Endothelial cell (in vitro differentiated cells): ENCODE results near the gene CCDC187. TPM values are rescaled to one million over a fixed set of nuclear protein-coding genes. Genes with fewer than 3 reads are reported as not detected.

Experiments used
- DNase-seq: peaks from one replicate; pipeline ENCODE4 v3.0.0; 2021; ENCODE audit warnings: low spot score
- H3K27ac Mint-ChIP-seq: one replicate; pipeline ENCODE4 v1.8.0; 2021; ENCODE audit warnings: mixed read lengths, inconsistent platforms; ENCODE audit not compliant: unreplicated experiment
- H3K27me3 Mint-ChIP-seq: one replicate; pipeline ENCODE4 v1.8.0; 2021; ENCODE audit warnings: mild to moderate bottlenecking, moderate library complexity, mixed read lengths, inconsistent platforms; ENCODE audit not compliant: unreplicated experiment
- H3K36me3 Mint-ChIP-seq: one replicate; pipeline ENCODE4 v1.8.0; 2021; ENCODE audit warnings: mild to moderate bottlenecking, low read depth, mixed read lengths, inconsistent platforms; ENCODE audit not compliant: unreplicated experiment
- H3K4me1 Mint-ChIP-seq: one replicate; pipeline ENCODE4 v1.8.0; 2021; ENCODE audit warnings: mild to moderate bottlenecking, mixed read lengths, inconsistent platforms; ENCODE audit not compliant: unreplicated experiment
- H3K4me3 Mint-ChIP-seq: one replicate; pipeline ENCODE4 v1.8.0; 2021; ENCODE audit warnings: mild to moderate bottlenecking, mixed read lengths, inconsistent platforms; ENCODE audit not compliant: unreplicated experiment
- H3K9me3 Mint-ChIP-seq: one replicate; pipeline ENCODE4 v1.8.0; 2021; ENCODE audit warnings: mixed read lengths, inconsistent platforms; ENCODE audit not compliant: unreplicated experiment
- total RNA-seq: library from RNA; stranded (reverse); fragmentation: NEBNext Ultra II Directional; extraction: Animal tissue kit (Norgen Biotek cat#: 25700); gene quantifications from one replicate; pipeline ENCODE4 v1.2.1, GENCODE V29; 2021; ENCODE audit not compliant: unreplicated experiment
- TF ChIP-seq, protein P1 (sequence below): fragments of 200-600 bp; sonication (generic); IDR thresholded peaks from one replicate; pipeline ENCODE4 v1.5.0; 2021; ENCODE audit warnings: antibody characterized with exemption; ENCODE audit not compliant: unreplicated experiment

Gene CCDC187
- total RNA-seq, 1 donor from 2014 or later = 0.05 TPM

DNA sequence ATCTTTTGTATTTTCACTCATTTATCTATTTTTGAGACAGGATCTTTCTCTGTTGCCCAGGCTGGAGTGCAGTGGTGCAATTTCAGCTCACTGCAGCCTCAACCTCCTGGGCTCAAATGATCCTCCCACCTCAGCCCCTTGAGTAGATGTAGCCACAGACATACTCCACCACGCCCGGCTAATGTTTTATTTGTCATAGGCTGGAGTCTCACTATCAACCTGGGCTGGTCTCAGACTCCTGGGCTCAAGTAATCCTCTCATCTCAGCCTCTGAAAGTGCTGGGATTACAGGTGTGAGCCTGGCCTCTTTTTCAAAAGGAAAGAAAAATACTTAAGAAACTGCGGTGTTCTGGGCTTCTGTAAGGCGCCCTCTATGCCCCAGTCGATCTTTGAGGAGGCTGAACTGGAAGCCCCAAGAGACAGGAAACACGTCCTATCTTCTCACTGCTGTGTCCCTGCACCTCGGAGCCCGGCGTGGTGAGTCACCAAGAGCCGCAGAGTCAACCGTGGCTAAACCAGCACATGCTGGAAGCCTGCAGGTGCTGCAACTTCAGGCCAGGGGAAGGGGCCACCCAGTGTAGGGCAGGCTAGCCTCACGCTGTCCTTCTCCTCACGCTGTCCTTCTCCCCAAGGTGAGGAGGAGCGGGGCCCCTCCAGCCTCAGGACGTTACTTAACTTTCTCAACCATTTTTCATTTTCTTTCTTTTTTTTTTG, 83.7 kb downstream of the CCDC187 start:
- H3K4me1 Mint-ChIP-seq = peaks cover 3% of the 10 kb centered on the region
- DNase-seq = no peak
- TF ChIP-seq, protein P1, sequence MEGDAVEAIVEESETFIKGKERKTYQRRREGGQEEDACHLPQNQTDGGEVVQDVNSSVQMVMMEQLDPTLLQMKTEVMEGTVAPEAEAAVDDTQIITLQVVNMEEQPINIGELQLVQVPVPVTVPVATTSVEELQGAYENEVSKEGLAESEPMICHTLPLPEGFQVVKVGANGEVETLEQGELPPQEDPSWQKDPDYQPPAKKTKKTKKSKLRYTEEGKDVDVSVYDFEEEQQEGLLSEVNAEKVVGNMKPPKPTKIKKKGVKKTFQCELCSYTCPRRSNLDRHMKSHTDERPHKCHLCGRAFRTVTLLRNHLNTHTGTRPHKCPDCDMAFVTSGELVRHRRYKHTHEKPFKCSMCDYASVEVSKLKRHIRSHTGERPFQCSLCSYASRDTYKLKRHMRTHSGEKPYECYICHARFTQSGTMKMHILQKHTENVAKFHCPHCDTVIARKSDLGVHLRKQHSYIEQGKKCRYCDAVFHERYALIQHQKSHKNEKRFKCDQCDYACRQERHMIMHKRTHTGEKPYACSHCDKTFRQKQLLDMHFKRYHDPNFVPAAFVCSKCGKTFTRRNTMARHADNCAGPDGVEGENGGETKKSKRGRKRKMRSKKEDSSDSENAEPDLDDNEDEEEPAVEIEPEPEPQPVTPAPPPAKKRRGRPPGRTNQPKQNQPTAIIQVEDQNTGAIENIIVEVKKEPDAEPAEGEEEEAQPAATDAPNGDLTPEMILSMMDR = no peak
- no peaks in the 10 kb centered on the region for H3K9me3 Mint-ChIP-seq
- peaks cover 11% of the 10 kb centered on the region for H3K36me3 Mint-ChIP-seq
- no peak overlapping the region for H3K4me3 Mint-ChIP-seq
- peaks cover 6% of the 10 kb centered on the region for H3K27me3 Mint-ChIP-seq
- H3K27ac Mint-ChIP-seq = no peak overlapping the region

DNA sequence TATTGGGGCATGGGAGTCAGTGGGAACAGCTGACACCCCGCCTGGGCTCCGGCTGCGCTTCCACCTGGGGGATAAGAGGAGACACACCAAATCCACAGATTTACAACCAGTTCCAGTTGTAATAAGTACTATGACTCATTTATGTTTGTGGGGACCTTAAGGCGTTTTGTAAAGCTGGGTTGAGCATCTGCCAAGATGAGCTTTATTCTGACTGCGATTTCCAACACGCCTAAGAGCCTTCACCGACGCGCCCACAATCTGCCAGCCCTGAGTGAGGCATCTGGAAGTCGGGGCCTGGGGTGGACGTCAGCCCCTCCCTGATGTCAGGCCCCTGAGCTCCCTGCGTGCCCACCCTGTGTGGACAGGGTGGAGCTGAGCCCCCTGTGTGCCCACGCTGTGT, 84.6 kb downstream of the CCDC187 start:
- H3K4me1 Mint-ChIP-seq = no peaks in the 10 kb centered on the region
- TF ChIP-seq, protein P1 = no peak
- H3K4me3 Mint-ChIP-seq = no peak overlapping the region
- H3K36me3 Mint-ChIP-seq = peaks cover 14% of the 10 kb centered on the region
- H3K9me3 Mint-ChIP-seq = no peaks in the 10 kb centered on the region
- DNase-seq = no peak
- H3K27me3 Mint-ChIP-seq = peaks cover 6% of the 10 kb centered on the region
- no peak overlapping the region for H3K27ac Mint-ChIP-seq

DNA sequence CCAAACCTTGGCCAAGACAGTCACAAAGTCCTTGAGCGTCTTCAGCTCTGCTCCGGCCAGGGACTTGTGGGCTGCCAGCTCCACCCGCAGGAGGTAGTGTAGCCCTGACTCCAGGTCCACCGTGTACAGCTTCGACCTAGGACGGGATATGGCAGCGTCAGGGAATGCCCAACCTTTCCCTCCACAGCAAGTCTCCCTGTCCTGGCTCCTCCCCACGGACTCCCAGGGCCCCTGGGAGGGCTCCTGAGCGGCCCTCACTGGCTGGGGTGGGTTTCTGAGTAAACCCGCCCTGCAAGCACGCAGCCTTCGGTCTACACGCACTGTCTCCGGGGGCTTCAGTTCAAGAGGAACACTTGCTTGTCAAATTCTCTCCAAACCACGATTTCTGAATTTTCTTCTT, 85.2 kb downstream of the CCDC187 start:
- Mint-ChIP-seq H3K4me1 (no peaks in the 10 kb centered on the region), H3K9me3 (no peaks in the 10 kb centered on the region), H3K27ac (no peak overlapping the region), H3K36me3 (peaks cover 16% of the 10 kb centered on the region), H3K4me3 (no peak overlapping the region), H3K27me3 (peaks cover 6% of the 10 kb centered on the region)
- TF ChIP-seq, protein P1 = no peak
- DNase-seq = no peak

DNA sequence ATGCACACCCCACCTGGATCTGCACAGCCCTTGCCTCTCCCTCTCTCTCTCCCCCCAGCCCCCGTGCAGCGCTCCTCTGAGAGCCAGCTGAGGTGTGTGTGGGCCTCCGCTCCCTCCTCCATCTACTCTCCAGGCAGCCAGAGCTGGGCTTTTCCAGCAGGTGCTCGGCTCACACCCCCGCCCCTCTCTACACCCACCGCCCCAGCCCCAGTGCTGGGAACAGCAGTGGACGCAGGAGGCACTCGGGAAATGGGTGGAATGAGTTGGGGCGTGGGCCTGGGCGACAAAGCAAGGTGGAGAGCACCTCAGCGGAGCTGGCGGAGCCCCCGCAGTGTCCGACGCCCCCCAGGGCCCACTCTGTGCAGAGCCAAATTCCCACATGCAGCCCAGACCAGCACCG, 85.6 kb downstream of the CCDC187 start:
- H3K36me3 Mint-ChIP-seq = peaks cover 13% of the 10 kb centered on the region

More for the DNA sequence above, 85.6 kb downstream of the CCDC187 start:
- TF ChIP-seq, protein P1 = no peak
- Mint-ChIP-seq H3K4me1 (no peaks in the 10 kb centered on the region), H3K27me3 (peaks cover 6% of the 10 kb centered on the region), H3K4me3 (no peak overlapping the region), H3K27ac (no peak overlapping the region), H3K9me3 (no peaks in the 10 kb centered on the region)
- no peak for DNase-seq
